NCI-H82 (cell line): ENCODE measurements around the gene ME1.
"Not testable (repeated sequence)": the region's sequence is repeated elsewhere in the genome, so short reads cannot be mapped to it uniquely, and the experiment has no call there.

Experiments used
- DNase-seq: peaks from one replicate; lab custom pipeline; 2025; lab: John Stamatoyannopoulos, UW

ME1 gene

DNA sequence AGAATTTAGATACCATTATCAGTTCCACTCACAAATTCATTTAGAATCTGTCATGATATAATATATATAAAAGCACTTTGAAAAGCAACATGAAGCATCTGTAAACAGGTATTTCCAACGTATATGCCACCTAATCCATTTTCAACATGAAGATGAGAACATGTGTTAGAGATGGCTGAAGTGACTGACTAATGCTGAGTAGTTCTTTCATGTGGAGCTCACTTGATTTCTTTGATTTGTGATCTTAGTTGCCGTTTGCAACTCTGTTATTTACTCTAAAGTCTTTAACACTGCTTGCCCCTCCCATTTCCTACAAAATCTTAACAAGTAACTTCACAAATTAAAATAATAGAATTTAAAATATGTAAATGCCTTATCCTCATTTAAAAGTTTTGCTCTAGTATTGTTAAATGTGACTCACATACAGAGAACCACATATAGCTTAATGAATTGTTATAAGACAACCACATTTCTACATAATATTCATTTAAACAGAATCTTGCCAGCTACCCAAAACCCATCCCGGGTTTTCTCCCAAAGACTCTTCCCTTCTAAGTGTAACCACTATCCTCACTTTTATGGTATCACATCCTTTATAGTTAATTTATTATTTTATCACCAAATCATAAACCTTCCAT lies 78.3 kb downstream of the ME1 start:
- DNase-seq, result no peak

DNA sequence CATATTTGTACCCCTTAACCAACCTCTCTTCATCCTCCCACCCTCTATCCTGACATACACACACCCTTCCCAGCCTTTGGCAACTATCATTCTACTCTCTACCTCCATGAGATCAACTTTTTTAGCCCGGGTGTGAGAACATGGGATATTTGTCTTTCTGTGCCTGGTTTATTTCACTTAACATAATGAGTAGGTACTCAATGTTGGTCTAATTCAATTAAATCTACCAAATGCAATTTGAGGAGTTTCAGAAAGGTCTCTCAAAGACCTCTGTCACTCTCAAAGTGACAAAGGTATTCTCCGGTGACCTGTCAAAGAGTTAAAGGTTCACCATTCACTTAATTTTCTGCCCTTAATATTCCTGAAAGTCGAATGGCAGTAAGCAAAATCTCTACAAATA lies 87.7 kb downstream of the ME1 start:
- no peak for DNase-seq

DNA sequence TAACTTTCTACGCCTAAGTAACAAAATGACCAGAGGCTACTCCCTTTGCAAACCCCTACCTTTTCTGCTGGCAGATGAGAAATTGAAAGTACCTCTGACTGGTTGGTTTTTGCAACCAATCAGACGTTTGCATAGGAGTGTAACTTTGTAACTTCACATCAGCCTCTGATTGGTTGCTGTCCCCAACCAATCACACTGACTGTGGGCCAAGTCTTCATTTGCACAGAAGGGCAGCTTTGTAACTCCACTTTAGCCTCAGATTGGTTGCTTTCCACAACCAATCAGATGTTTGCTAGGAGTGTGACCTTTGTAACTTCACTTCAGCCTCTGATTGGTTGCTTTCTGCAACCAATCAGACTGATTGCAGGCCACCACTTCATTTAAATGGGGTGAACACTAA lies 89.1 kb downstream of the ME1 start:
- no peak for DNase-seq

DNA sequence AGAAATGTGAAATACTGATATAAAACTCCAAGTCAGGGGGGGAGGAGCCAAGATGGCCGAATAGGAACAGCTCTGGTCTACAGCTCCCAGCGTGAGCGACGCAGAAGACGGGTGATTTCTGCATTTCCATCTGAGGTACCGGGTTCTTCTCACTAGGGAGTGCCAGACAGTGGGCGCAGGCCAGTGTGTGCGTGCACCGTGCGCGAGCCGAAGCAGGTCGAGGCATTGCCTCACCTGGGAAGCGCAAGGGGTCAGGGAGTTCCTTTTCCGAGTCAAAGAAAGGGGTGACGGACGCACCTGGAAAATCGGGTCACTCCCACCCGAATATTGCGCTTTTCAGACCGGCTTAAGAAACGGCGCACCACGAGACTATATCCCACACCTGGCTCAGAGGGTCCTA lies 96.9 kb downstream of the ME1 start:
- not testable (repeated sequence) for DNase-seq

DNA sequence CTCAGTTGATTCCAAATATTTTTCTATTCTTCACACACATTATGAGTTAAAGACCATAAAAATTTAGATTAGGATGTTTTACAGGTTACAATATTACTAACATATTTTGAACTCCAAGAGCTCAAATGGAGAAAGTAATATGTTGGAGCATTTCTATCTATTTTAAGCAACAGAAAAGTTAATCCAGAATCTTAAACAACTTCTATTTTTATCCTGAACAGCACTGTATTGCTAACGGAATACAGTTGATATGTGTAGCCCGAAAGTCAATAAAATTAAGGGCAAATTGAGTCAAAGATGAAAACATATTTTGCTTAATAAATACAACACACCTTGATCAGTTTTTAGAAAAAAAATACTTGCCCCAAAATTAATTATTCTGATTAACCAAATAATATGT lies 97.4 kb downstream of the ME1 start:
- no peak for DNase-seq

DNA sequence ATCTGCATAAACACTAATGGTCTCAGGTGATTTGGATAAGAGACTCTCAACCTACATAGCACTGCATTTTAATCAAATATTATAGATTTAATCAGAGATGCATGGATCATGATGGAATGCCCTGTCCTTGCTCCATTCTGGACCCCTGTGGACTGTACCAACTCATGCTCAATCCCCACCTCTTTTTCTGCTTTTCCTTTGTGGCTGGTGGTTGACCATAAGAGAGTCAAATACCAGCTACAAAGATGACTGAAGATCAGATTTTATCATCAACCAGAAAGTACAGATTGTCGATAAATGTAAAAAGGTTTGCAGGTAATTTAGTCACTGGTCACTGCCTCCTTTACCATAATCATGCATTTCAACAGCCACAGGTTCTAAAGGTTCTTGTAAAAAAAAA lies 116.2 kb downstream of the ME1 start:
- DNase-seq, result no peak

DNA sequence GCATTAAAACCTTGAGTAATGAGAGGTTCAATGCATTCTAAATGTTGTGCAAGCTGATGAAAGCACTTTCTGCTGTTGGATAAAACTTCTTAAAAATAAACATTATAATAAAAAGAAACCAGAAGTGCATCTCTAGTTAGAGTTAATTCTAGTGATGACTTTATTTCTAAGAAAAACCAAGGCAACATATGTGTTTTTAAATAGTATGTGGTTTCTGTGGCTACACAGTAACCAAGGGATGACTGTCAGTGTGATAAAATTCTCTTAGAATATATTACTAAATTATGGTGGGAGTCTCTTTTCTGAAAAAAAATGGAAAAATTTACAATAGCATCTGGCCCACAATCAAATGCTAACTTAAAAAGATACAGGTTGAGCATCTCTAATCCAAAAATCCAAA lies 117.0 kb downstream of the ME1 start:
- DNase-seq, result no peak

DNA sequence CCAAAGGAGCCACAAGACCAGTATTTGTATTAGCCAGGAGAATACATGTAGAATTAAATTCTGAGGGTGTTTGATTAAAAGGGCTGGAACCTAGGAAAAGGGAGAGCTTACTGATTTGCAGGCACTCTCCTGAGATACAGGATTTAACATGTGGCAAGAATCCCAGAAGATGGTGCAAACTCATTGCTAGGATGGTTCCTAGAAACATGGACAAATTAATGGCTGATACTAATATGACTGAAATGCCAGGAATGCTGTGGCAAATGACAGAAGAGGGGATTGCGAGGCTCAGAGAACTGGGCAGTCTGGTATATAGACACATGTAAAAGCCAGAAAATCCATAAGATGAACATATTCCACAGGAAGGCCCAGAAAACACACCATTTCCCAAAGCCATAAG lies 119.6 kb downstream of the ME1 start:
- no peak for DNase-seq

DNA sequence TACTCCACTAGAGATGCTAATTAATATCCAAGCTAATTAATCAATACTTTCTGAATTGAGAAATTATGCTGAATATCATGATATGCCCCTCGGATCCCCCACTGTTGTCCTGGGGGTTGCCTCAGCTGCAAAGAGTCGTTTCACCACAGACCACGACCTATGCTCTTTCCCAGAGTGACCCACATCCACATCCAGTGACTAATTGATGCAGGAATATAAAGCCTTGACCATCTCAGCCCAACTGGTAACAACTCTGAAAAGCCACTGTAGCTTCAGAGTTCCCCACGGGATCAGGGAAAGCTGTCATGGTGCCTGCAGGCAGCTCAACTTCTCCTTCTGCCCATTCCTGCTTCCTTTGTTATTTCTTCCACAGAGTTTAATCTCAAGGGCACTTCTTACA lies 120.8 kb downstream of the ME1 start:
- no peak for DNase-seq

DNA sequence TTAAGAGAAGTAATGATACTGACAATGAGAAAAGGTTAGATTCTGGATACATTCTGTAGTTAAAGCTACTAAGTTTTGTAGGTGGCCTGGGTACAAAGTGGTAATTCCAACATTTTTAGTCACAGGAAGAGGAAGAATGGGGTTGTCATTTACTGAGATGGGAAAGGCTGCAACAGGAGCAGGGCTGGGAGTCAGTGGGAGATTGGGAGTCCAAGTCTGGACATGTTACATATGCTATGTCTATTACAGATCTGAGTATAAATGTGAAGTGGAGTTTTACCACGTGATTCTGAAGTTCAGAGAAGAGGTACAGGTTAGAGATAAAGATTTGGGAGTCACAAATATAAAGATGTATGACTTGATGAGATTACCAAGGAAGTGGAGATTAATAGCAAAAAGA lies 121.5 kb downstream of the ME1 start:
- DNase-seq, result no peak

DNA sequence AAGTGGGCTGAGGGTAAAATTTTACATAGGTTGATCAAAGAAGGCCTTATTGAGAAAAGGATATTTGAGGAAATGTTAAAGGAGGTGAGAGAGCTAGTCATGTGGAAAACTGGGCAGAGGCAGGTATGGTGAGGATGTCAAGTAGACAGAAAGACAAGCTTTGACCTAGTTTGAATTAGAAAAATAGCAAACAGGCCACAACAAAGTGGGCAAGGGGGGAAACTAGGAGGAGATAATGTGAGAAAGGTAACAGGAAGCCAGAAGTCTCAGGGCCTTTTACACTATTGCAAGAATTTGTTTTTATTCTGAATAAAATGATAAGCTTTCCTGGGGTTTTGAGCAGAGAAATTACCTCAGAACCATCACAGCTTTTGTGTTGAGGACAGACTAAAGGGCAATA lies 122.0 kb downstream of the ME1 start:
- DNase-seq, result no peak

DNA sequence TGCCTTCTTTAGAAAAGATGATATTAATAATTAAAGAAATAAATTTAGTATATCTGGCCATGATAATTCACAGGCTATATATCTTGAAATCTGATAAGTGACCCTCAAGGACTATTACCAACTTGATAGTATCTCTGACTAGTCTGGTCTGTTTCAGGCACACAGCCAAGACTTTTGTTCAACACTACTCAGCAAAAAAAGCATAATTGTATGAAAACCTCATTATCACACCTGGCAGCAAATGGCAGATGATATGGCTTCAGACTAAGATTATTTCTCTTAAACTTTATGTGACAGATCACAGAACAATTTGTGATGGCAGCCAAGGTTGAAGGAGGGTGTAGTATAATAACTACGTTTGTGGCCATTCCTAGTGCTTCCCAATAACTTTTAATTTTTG lies 123.0 kb downstream of the ME1 start:
- DNase-seq, result no peak

DNA sequence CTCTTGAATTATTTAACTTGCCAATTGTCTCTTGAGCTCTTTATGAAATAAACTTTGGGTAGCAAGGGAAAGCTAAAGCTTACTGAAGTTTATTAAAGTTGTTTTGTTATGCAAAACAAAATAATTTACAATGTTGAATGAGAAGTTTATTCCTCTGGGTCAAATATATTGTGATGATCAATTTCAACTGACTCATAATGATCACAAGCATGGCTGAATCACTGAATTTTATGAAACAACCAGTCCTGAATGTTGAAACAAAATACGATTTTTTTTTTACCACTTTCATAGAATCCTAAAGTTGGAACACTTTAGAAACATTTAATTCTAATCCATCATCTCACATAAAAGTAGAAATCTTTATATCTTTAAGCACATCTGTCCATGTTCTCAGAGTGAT lies 127.4 kb downstream of the ME1 start:
- DNase-seq, result no peak

DNA sequence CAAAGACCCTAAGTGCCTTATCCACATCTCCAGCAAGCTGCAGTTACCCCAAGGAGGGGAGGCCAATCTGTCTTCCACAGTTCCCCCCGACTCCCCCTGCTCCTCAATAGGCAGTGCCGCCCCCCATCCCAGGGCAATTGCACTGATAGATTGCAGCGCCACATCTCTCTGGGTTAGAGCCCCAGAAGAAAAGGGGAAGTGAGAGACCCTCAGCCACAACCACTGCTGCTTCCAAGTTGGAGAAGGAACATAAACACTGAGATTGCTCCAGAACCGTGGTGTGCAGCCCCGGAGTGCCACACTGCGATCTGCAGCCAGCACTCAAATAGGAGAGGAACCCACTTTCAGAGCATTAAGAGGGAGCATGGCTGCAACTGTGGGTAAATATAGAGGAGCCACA lies 136.2 kb downstream of the ME1 start:
- no peak for DNase-seq

DNA sequence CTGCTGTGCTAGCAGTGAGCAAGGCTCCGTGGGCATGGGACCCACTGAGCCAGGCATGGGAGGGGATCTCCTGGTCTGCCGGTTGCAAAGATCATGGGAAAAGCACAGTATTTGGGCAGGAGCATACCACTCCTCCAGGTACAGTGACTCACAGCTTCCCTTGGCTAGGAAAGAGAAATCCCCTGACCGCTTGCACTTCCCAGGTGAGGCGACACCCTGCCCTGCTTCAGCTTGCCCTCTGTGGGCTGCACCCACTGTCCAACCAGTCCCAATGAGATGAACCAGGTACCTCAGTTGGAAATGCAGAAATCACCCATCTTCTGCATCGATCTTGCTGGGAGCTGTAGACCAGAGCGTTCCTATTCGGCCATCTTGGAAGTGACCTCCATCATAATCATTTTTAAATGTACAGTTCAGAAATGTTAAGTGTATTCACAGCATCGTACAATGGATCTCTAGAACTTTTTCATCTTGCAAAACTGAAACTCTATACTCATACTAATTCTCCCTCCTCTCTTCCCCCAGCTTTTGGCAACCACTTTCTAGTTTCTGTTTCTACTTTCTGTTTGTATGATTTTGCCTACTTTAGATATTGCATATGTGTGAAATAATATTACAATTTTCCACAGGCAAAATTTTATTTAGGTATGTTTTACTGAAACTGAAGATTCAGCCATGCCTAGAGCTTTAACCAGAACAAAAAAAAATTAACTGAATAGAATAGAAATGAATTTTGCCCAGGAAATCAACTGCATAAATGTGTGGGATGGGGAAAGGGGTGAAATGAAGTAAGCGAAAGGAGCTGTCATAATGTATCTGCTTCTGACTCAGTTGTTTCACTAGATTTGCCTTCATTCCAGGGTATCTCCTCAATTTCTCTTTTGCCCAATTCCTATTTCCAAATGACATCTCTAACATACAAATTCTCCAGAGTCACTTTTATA lies 137.7 kb downstream of the ME1 start:
- no peak for DNase-seq

DNA sequence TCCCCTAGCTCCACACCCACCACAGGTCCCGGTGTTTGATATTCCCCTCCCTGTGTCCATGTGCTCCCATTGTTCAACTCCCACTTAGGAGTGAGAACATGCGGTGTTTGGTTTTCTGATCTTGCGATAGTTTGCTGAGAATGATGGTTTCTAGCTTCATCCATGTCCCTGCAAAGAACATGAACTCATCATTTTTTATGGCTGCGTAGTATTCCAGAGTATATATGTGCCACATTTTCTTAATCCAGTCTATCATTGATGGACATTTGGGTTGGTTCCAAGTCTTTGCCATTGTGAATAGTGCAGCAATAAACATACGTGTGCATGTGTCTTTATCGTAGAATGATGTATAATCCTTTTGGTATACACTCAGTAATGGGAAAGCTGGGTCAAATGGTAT lies 143.6 kb downstream of the ME1 start:
- DNase-seq, result not testable (repeated sequence)

DNA sequence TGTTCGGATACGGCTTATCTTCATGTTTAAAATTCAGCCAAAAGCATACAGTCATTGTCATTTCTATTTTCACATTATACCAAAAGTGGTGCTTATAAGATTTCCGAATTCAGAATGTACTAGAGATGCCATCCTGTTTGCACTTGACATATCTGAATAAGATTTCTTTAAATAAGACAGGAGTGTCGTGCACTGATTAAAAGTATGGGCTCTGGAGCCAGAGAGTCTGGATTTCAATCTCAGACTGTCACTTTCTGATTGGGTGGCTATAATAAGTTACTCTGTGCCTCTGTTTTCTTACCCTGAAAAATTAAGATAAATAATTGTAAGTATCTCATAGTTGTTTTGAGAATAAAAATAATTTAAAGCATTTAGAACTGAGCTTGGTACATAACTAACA lies 144.9 kb downstream of the ME1 start:
- DNase-seq, result no peak

DNA sequence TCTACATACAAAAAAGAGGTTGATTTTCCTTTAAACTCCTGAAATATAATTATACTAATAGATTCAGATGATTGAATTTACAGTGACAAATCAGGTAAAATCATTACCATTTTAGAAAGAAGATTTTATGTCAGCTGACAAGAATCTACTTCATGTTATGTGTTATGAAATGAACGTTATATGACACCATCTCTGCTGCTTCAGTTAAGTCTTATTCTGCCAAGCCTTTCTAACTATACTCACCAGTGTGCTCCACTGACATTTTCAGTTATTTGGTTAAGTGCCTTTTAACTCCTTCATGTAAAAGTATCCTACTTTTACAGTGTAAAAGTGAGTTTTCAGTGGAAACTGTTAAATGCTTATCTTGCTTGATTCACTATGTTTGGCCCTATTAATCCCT lies 157.3 kb downstream of the ME1 start:
- no peak for DNase-seq

DNA sequence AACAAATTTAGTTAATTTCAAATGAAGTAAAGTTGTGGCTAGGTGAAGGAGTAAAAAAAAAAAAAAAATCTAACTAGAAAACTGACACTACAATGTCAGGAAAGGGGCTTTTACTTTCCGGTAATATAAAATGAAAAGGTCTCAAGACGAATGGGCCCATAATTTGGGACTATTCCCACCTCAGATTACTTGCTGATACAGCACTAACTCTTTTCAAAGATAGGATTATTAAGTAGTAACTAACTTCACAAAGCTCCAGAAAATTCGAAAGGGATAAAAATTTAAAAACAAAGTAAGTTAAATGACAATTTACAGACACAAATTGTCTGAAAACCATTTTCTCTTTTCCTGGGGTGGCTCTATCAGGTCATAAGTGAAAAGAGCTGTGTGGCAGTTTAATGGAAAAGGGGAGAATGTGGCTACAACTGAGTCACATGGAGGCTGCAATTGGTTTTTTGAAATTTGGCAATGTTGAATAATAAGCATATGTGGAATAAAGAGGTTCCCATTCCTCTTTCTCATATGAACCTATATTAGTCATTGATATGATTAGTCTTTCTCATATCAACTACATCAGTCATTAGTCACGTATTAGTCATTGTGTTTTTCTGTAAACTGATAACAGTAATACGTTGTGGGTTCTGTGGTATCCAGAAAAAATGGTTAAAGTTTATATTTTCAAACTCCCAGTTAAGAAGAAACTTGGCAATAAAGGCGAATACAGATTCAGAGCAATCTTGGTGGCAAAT lies 159.7 kb downstream of the ME1 start:
- no peak for DNase-seq

DNA sequence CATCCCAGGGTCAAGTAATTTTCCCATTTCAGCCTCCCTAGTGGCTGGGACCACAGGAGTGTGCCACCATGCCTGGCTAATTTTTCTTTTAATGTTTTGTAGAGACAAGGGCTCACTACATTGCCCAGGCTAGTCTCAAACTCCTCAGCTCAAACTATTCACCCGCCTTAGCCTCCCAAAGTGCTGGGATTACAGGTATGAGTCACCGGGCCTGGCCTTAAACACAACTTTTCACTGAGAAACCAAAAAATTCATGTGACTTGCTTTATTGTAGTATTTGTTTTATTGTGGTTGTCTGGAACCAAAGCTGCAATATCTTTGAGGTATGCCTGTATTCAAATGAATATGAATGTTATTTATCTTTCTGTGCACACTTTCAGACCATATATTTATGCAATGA lies 165.5 kb downstream of the ME1 start:
- DNase-seq, result no peak

DNA sequence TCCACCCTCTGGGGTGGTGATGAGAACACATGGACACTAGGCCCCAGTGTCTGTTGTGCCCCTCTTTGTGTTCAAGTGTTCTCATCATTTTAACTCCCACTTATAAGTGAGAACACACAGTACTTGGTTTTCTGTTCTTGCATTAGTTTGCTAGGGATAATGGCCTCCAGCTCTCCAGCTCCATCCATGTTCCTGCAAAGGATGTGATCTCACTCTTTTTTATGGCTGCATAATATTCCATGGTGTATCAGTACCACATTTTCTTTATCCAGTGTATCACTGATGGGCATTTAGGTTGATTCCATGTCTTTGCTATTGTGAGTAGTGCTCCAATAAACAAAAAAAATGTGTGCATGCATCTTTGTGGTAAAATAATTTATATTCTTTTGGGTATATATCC lies 170.3 kb downstream of the ME1 start:
- DNase-seq, result no peak

DNA sequence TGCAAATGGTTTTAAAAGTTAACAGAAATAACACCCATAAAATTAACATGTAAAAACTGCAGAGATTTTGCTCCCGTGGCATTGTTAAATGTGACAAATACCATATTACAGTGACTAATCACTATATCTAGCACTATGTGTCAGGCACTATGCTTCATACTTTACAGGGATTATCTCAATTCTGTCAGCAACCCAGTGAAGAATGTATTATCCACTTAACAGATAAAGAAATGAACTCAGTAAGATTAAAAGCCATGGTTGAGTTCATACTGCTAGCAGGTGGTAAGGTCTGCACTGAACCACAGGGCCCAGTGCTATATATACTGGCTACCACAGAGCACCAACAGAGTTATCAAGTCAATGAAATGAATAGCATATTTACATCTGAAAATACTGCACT lies 172.3 kb downstream of the ME1 start:
- DNase-seq, result peak; percentile 86

DNA sequence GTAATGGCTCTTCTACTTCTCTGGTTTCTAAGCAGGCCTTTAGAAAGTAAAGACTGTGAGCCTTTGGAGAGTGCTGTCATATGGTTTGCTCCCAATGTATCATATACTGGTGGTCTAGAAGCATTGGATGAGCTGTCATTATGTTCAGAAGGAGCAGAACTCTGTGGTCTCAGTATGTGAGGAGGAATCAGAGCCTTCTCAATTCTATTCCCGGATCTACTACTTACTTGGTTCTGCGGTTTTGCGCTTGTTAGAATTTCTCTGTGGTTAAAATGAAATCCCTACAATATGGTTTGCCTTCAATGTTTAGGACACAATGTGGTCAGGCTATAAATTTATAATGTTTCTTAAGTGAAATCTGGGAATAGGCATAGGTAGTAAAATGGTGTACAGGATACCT lies 173.1 kb downstream of the ME1 start:
- DNase-seq, result peak; percentile 4
